HUDEP-2 (cell line): ENCODE data around the gene MARCHF10.

Experiments
- DNase-seq, 76 experiments: peaks; one replicate each; lab custom pipeline; 2025; ENCODE audit not compliant: unreplicated experiment in 76 of 76; lab: John Stamatoyannopoulos, UW

The MARCHF10 gene

GRCh38 chr17:62755141-62755851 is 52.8 kb downstream of the MARCHF10 start:
- DNase-seq, result no peak

GRCh38 chr17:62754631-62755030 is 53.5 kb downstream of the MARCHF10 start:
- no peak for DNase-seq

- no peak for DNase-seq
These were observed 54.6 kb downstream of the MARCHF10 start for GRCh38 chr17:62753562-62753961.

DNA sequence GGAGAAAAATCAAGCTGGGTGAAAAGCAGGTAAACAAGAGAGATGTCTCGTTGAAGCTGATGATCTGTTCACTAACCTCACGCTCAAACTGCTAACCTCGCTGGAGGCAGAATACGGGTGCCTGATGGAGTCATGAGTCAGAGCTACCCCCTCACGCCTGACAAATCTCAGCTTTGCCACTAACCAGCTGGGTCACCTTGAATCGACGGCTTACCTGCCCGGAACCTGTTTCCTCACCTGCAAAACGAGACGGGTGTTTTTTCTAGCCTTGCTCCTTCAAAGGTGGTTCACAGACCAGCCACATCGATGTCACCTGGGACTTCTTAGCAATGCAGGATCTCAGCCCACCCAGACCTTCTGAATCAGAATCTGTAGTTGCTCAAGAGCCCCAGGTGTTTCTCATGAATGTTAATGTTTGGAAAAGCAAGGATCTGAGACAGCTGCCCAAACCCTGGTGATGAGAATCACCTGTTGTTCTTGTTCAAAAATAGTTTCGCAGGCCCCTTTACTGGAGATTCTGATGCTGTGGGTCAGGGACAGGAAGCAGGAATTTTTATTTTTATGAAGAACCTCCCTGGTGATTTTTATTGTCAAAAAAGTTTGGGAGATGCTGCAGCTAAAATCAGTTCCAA is 56.9 kb downstream of the MARCHF10 start:
- no peak for DNase-seq

GRCh38 chr17:62750631-62751051 is 57.5 kb downstream of the MARCHF10 start:
- DNase-seq, result no peak

- no peak for DNase-seq
These were observed 58.2 kb downstream of the MARCHF10 start for GRCh38 chr17:62749926-62750325.

GRCh38 chr17:62746941-62747340 is 61.2 kb downstream of the MARCHF10 start:
- DNase-seq, result no peak

- DNase-seq, result no peak
These were observed 62.3 kb downstream of the MARCHF10 start for GRCh38 chr17:62745806-62746205.

DNA sequence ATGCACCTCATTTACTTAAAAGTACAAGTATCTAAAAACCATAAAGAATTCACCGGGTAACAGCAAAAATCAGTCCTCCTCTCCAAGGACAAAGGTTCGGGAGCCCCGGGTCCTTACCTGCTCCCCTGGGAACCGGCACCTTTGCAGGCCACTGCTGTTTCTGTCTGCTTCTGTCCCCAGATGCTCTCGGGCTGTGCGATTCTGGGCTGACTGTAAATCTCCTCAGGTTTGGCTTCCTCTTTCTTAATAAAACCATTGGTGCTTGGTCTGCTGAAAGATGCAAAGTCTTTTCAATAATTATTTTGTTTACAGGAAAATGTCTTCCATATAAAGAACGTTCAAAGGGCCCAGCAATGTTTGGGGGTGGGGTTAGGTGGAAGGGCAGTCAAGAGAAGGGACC is 63.9 kb downstream of the MARCHF10 start:
- no peak for DNase-seq

GRCh38 chr17:62741290-62741689 is 66.8 kb downstream of the MARCHF10 start:
- no peak for DNase-seq

GRCh38 chr17:62739645-62740388 is 68.3 kb downstream of the MARCHF10 start:
- no peak for DNase-seq

DNA sequence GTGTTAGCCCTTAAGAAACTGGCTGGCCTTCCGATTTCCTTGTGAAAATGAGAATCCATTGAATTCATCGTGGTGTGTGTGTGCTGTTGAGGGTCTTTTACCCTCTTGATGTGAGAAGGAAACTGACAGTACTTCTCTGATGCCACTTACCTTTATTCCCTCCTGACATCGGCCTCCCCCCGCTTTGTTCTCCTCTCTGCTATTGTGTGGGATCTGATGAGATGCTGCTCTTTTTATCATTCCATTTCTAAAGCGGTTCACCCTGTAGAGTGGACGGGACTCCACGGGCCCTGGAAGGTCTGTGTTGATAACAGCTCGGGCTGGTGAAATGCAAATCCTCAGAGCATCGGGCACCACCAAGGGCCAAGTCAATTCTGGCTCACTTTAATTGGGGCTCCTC is 69.8 kb downstream of the MARCHF10 start:
- no peak for DNase-seq

- no peak for DNase-seq
These were observed 70.6 kb downstream of the MARCHF10 start for GRCh38 chr17:62737513-62737912.

- DNase-seq, result no peak
These were observed 73.0 kb downstream of the MARCHF10 start for GRCh38 chr17:62735044-62735651.

DNA sequence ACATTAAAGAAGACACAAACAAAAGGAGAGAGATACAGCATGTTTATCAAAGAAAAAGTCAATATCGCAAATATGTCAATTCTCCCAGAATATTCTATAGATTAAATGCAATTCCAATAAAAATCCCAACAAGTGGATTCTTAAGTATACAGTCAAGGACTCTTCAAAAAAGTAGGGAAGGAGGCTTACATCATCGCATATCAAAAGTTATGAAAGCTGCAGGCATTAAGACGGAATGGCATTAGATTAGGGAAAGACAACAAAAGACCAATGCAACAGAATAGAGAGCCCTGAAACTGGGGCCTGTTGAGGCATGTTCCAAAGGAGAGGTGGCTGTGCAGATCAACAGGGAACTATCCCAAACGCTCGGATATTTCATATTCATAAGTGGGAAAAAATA is 76.0 kb downstream of the MARCHF10 start:
- DNase-seq, result no peak

- no peak for DNase-seq
These were observed 80.0 kb downstream of the MARCHF10 start for GRCh38 chr17:62727916-62728672.

GRCh38 chr17:62725791-62726249 is 82.3 kb downstream of the MARCHF10 start:
- DNase-seq, result no peak

DNA sequence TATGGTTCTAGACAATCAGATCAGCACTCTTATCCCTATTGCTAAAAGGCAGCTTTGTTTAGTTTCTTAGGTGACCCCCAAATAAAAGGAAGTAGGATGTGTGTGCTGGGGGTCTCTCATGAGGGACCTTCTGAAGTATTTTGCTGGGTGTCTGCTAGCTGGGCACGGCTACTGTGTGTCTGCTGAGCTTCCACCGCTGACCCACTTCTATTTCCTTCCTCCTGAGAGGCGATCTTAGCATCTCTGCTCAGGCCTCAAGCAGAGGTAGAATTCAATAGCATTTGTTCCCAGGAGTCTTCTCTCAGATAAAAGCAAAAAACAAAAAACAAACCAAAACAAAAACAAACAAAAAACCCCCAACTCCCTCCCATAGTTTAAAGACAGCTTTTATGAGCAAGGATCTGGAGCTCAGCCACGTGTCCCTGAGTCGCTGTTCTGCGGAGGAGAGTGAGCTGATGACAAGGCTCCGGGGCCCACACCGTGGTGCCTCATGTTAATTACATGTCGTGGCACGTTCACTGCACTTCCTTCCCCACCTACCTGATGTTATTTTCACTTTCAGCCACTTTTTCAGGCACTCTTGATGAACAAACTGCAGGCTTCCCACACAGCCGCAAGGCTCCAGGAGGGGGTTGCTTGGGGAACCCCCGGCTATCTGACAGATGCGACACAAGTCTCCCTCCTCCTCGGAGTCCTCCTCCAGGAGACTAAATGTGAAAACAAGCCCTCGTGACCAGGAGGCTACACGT is 83.5 kb downstream of the MARCHF10 start:
- DNase-seq, result no peak

GRCh38 chr17:62723842-62724241 is 84.3 kb downstream of the MARCHF10 start:
- no peak for DNase-seq

- DNase-seq, result no peak
These were observed 85.5 kb downstream of the MARCHF10 start for GRCh38 chr17:62722625-62723024.
